Measurements from ENCODE around the gene DENND2D.

Gene DENND2D

GRCh38 chr1:111242805-111243523 is 42.5 kb upstream of the DENND2D start:
- Histone ChIP-seq H3K79me2 (ENCODE audit: control insufficient read depth, low read length) (no peaks in the 10 kb centered on the region), H3K9me3 (ENCODE audit: control insufficient read depth, insufficient read depth, low read length) (no peaks in the 10 kb centered on the region), H3K4me1 (ENCODE audit: control insufficient read depth, low read length) (no peaks in the 10 kb centered on the region), H4K20me1 (ENCODE audit: control insufficient read depth, insufficient read depth, low read depth, low read length) (no peaks in the 10 kb centered on the region), H3K27ac (ENCODE audit: low read depth, low read length) (no peak overlapping the region), H3K27me3 (ENCODE audit: control insufficient read depth, low read length) (no peaks in the 10 kb centered on the region), H3K9me2 (replicated peaks; ENCODE audit: control insufficient read depth, low read length) (no peaks in the 10 kb centered on the region), H3F3A (ENCODE audit: control insufficient read depth, insufficient read depth) (no peaks in the 10 kb centered on the region), H3K4me2 (ENCODE audit: low read length) (no peak overlapping the region), H3K36me3 (ENCODE audit: control insufficient read depth, low read length) (peaks cover 40% of the 10 kb centered on the region), H3K4me3 (ENCODE audit: low read length) (no peak overlapping the region)
- no peak for TF ChIP-seq EZH2phosphoT487 (IDR thresholded peaks at IDR 0.05; ENCODE audit: borderline replicate concordance, low read length)
- TF ChIP-seq, protein P1, sequence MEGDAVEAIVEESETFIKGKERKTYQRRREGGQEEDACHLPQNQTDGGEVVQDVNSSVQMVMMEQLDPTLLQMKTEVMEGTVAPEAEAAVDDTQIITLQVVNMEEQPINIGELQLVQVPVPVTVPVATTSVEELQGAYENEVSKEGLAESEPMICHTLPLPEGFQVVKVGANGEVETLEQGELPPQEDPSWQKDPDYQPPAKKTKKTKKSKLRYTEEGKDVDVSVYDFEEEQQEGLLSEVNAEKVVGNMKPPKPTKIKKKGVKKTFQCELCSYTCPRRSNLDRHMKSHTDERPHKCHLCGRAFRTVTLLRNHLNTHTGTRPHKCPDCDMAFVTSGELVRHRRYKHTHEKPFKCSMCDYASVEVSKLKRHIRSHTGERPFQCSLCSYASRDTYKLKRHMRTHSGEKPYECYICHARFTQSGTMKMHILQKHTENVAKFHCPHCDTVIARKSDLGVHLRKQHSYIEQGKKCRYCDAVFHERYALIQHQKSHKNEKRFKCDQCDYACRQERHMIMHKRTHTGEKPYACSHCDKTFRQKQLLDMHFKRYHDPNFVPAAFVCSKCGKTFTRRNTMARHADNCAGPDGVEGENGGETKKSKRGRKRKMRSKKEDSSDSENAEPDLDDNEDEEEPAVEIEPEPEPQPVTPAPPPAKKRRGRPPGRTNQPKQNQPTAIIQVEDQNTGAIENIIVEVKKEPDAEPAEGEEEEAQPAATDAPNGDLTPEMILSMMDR (IDR thresholded peaks at IDR 0.05; ENCODE audit: low read depth, low read length, poor library complexity, severe bottlenecking) = no peak

- TF ChIP-seq, protein P1 (IDR thresholded peaks at IDR 0.05; ENCODE audit: low read depth, low read length, poor library complexity, severe bottlenecking) = no peak
- TF ChIP-seq EZH2phosphoT487 (IDR thresholded peaks at IDR 0.05; ENCODE audit: borderline replicate concordance, low read length) = no peak
- Histone ChIP-seq H4K20me1 (ENCODE audit: control insufficient read depth, insufficient read depth, low read depth, low read length) (no peaks in the 10 kb centered on the region), H3K4me3 (ENCODE audit: low read length) (no peak overlapping the region), H3K9me3 (ENCODE audit: control insufficient read depth, insufficient read depth, low read length) (no peaks in the 10 kb centered on the region), H3K27ac (ENCODE audit: low read depth, low read length) (no peak overlapping the region), H3K4me1 (ENCODE audit: control insufficient read depth, low read length) (no peaks in the 10 kb centered on the region), H3K36me3 (ENCODE audit: control insufficient read depth, low read length) (peaks cover 50% of the 10 kb centered on the region), H3K4me2 (ENCODE audit: low read length) (no peak overlapping the region), H3F3A (ENCODE audit: control insufficient read depth, insufficient read depth) (no peaks in the 10 kb centered on the region), H3K79me2 (ENCODE audit: control insufficient read depth, low read length) (no peaks in the 10 kb centered on the region), H3K9me2 (replicated peaks; ENCODE audit: control insufficient read depth, low read length) (no peaks in the 10 kb centered on the region), H3K27me3 (ENCODE audit: control insufficient read depth, low read length) (no peaks in the 10 kb centered on the region)
Observed at GRCh38 chr1:111241797-111242196, 41.4 kb upstream of the DENND2D start.

DNA sequence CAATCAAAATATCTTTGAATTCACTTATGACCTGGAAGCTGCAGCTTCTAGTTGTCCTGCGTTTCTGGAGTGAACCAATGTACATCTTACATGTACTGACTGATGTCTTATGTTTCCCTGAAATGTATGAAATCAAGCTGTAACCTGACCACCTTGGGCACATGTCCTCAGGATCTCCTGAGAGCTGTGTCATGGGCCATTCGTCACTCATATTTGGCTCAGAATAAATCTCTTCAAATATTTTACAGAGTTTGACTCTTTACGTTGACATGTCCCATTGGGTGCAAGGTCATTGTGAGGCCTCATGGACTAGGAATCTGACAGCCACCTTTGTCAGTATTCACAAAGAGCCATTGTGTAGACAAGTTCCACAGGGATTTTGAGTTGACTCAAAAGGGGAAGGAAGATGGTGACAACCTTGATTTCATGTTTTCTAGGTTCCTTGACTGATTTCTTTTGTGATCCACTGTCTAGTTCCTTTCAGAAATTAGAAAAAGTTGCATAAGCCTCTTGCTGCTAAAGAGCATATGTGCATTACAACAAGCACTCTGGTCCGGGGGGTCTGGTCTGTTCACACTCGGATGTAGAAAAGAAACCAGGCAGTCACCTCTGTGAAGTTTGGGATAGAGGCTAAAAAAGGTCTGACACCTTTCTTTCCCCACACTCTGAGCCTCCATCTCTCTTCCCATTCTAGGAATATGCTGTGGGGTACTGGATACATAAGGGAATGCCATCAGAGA is 37.8 kb upstream of the DENND2D start:
- Histone ChIP-seq H3F3A (ENCODE audit: control insufficient read depth, insufficient read depth) (no peaks in the 10 kb centered on the region), H3K4me3 (ENCODE audit: low read length) (no peak overlapping the region), H3K9me3 (ENCODE audit: control insufficient read depth, insufficient read depth, low read length) (no peaks in the 10 kb centered on the region), H3K9me2 (replicated peaks; ENCODE audit: control insufficient read depth, low read length) (no peaks in the 10 kb centered on the region), H3K36me3 (ENCODE audit: control insufficient read depth, low read length) (peaks cover 60% of the 10 kb centered on the region), H4K20me1 (ENCODE audit: control insufficient read depth, insufficient read depth, low read depth, low read length) (no peaks in the 10 kb centered on the region), H3K4me2 (ENCODE audit: low read length) (no peak overlapping the region), H3K4me1 (ENCODE audit: control insufficient read depth, low read length) (no peaks in the 10 kb centered on the region), H3K27ac (ENCODE audit: low read depth, low read length) (no peak overlapping the region), H3K27me3 (ENCODE audit: control insufficient read depth, low read length) (no peaks in the 10 kb centered on the region), H3K79me2 (ENCODE audit: control insufficient read depth, low read length) (no peaks in the 10 kb centered on the region)
- TF ChIP-seq, protein P1 (IDR thresholded peaks at IDR 0.05; ENCODE audit: low read depth, low read length, poor library complexity, severe bottlenecking) = no peak
